ENCODE measurements around the gene ETV6. TPM values are rescaled to one million over a fixed set of nuclear protein-coding genes. Genes with fewer than 3 reads are reported as not detected.

Gene ETV6
- total RNA-seq, 1 experiment from 2014 or later = 14.1 TPM

DNA sequence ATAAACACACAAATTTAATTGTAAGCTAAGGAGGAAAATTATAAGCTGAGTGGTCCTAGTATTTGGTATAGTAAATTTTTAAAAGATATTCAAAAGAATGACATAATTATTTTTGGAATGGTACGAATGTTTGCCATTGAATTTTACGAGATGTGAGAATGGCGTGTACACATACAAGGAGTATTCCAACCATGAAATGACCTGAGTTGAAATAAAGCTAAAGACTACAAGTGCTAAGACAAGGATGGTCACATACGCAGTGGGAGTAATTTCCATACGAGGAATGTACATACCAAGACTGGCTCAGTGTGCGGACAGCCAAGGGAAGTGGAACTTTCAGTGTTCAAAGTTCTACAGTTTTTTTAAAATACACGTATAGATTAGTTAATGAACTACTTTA is 21.1 kb upstream of the ETV6 start:
- H3K36me3 ChIP-seq (ENCODE audit: control insufficient read depth in 1 of 2, insufficient read depth in 2 of 2, low read length in 2 of 2) = no peaks in the 10 kb centered on the region
- TF ChIP-seq, protein P1, sequence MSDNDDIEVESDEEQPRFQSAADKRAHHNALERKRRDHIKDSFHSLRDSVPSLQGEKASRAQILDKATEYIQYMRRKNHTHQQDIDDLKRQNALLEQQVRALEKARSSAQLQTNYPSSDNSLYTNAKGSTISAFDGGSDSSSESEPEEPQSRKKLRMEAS (IDR thresholded peaks at IDR 0.05) = no peak
- TF ChIP-seq YY1 (IDR thresholded peaks at IDR 0.05; ENCODE audit: extremely low read depth, insufficient replicate concordance, low read depth, low read length) (no peak), SP1 (IDR thresholded peaks at IDR 0.05; ENCODE audit: low read depth) (no peak), CBX3 (IDR thresholded peaks at IDR 0.05; ENCODE audit: low read depth) (no peak), EZH2 (IDR thresholded peaks at IDR 0.05) (no peak), FOSL1 (IDR thresholded peaks at IDR 0.05; ENCODE audit: low read depth) (no peak), EZH2phosphoT487 (IDR thresholded peaks at IDR 0.05; ENCODE audit: borderline replicate concordance) (no peak), CEBPB (IDR thresholded peaks at IDR 0.05; ENCODE audit: low read depth) (no peak), JUND (IDR thresholded peaks at IDR 0.05) (no peak), EGR1 (IDR thresholded peaks at IDR 0.05; ENCODE audit: low read depth) (no peak), SRF (IDR thresholded peaks at IDR 0.05; ENCODE audit: low read depth) (no peak), ELF1 (IDR thresholded peaks at IDR 0.05; ENCODE audit: borderline replicate concordance, low read depth) (no peak), SIN3A (IDR thresholded peaks at IDR 0.05; ENCODE audit: low read depth) (no peak)
- TF ChIP-seq, protein P2, sequence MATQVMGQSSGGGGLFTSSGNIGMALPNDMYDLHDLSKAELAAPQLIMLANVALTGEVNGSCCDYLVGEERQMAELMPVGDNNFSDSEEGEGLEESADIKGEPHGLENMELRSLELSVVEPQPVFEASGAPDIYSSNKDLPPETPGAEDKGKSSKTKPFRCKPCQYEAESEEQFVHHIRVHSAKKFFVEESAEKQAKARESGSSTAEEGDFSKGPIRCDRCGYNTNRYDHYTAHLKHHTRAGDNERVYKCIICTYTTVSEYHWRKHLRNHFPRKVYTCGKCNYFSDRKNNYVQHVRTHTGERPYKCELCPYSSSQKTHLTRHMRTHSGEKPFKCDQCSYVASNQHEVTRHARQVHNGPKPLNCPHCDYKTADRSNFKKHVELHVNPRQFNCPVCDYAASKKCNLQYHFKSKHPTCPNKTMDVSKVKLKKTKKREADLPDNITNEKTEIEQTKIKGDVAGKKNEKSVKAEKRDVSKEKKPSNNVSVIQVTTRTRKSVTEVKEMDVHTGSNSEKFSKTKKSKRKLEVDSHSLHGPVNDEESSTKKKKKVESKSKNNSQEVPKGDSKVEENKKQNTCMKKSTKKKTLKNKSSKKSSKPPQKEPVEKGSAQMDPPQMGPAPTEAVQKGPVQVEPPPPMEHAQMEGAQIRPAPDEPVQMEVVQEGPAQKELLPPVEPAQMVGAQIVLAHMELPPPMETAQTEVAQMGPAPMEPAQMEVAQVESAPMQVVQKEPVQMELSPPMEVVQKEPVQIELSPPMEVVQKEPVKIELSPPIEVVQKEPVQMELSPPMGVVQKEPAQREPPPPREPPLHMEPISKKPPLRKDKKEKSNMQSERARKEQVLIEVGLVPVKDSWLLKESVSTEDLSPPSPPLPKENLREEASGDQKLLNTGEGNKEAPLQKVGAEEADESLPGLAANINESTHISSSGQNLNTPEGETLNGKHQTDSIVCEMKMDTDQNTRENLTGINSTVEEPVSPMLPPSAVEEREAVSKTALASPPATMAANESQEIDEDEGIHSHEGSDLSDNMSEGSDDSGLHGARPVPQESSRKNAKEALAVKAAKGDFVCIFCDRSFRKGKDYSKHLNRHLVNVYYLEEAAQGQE (IDR thresholded peaks at IDR 0.05; ENCODE audit: low read depth) = no peak
- TF ChIP-seq, protein P3, sequence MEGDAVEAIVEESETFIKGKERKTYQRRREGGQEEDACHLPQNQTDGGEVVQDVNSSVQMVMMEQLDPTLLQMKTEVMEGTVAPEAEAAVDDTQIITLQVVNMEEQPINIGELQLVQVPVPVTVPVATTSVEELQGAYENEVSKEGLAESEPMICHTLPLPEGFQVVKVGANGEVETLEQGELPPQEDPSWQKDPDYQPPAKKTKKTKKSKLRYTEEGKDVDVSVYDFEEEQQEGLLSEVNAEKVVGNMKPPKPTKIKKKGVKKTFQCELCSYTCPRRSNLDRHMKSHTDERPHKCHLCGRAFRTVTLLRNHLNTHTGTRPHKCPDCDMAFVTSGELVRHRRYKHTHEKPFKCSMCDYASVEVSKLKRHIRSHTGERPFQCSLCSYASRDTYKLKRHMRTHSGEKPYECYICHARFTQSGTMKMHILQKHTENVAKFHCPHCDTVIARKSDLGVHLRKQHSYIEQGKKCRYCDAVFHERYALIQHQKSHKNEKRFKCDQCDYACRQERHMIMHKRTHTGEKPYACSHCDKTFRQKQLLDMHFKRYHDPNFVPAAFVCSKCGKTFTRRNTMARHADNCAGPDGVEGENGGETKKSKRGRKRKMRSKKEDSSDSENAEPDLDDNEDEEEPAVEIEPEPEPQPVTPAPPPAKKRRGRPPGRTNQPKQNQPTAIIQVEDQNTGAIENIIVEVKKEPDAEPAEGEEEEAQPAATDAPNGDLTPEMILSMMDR (IDR thresholded peaks at IDR 0.05 in 2 of 3, conservative IDR thresholded peaks at IDR 0.05 in 1 of 3; ENCODE audit: borderline replicate concordance in 1 of 3, insufficient read depth in 1 of 3, low read depth in 2 of 3, low read length in 2 of 3) = no peak
- H3K79me2 ChIP-seq (ENCODE audit: insufficient read depth, low read length) = no peaks in the 10 kb centered on the region
- ATAC-seq (no peak), DNase-seq (ENCODE audit: low read depth, low spot score) (no peak)
- no peaks in the 10 kb centered on the region for H3K9me2 ChIP-seq (ENCODE audit: insufficient read depth)
- no peaks in the 10 kb centered on the region for H3K27me3 ChIP-seq (ENCODE audit: insufficient read depth, low read length)
- H2AFZ ChIP-seq (ENCODE audit: low read depth, low read length, poor library complexity, severe bottlenecking) = no peak overlapping the region
- RAD21 ChIA-PET (ENCODE audit: low non-redundant PET in 1 of 2, low total read pairs in 2 of 2, uncharacterized antibody in 2 of 2, unreplicated experiment in 2 of 2) = no interaction called here
- no peaks in the 10 kb centered on the region for H3K4me1 ChIP-seq (ENCODE audit: control insufficient read depth in 1 of 2, insufficient read depth in 2 of 2, low read length in 2 of 2)
- no peak overlapping the region for H3K4me3 ChIP-seq (replicated peaks in 1 of 2; ENCODE audit: low read depth in 1 of 2, low read length in 2 of 2)
- no TSS peak for BruUV-seq (replicated peaks)
- intact Hi-C loops (cut with micrococcal nuclease) = no loop called here
- H3K27ac ChIP-seq (ENCODE audit: low read depth, low read length) = no peak overlapping the region
- no peak overlapping the region for H3K4me2 ChIP-seq (ENCODE audit: low read length)
- no peaks in the 10 kb centered on the region for H3K9me3 ChIP-seq (ENCODE audit: control insufficient read depth in 1 of 2, insufficient read depth in 1 of 2, low read depth in 1 of 2, low read length in 2 of 2)
- H3K9ac ChIP-seq (ENCODE audit: low read length) = no peak overlapping the region
- POLR2A ChIA-PET = no interaction called here
- H4K20me1 ChIP-seq (ENCODE audit: insufficient read depth) = no peaks in the 10 kb centered on the region
- CTCF ChIA-PET = no interaction called here
